H1 (cell line): ENCODE measurements around the gene RELCH. TPM values are rescaled to one million over a fixed set of nuclear protein-coding genes. Genes with fewer than 3 reads are reported as not detected.
A peak's percentile ranks its signal among the peaks of the same experiment; 100 is the strongest.

ENCODE experiments used
- CTCF ChIA-PET: fragments of 300-600 bp; sonication (Branson Sonifier 250); formaldehyde crosslinking; loops from one replicate; lab custom pipeline; 2021; ENCODE audit not compliant: partially characterized antibody; lab: Charles Lee
- POLR2A ChIA-PET: fragments of 300-600 bp; sonication (Branson Sonifier 250); formaldehyde crosslinking; loops from one replicate; lab custom pipeline; 2021; ENCODE audit warnings: inconsistent platforms; ENCODE audit not compliant: partially characterized antibody; lab: Charles Lee
- DNase-seq, 2 experiments: peaks; one replicate each; pipeline versions ENCODE4 v3.0.0 to v3.0.0-alpha.2; 2010 to 2022; ENCODE audit warnings: low spot score in 2 of 2, low read depth in 1 of 2, mixed read lengths in 1 of 2
- FAIRE-seq: peaks from 2 replicates; lab custom pipeline; 2011; peaks lifted over from hg19 to GRCh38; lab: Jason Lieb, UNC
- H2AFZ ChIP-seq: 2 replicates; pipeline ENCODE4 v1.8.1; 2012; ENCODE audit warnings: low read length, inconsistent platforms
- H2AK5ac ChIP-seq: 2 replicates; pipeline ENCODE4 v1.6.1; 2013; ENCODE audit warnings: low read depth, low read length
- H2BK120ac ChIP-seq: replicated peaks from 2 replicates; pipeline ENCODE3; 2013; ENCODE audit warnings: low read depth, low read length, inconsistent platforms
- H2BK12ac ChIP-seq: 2 replicates; pipeline ENCODE4 v1.6.1; 2013; ENCODE audit warnings: low read depth, low read length
- H2BK15ac ChIP-seq: 2 replicates; pipeline ENCODE4 v1.6.1; 2013; ENCODE audit warnings: low read length
- H2BK20ac ChIP-seq: 2 replicates; pipeline ENCODE4 v1.6.1; 2013; ENCODE audit warnings: low read length
- H2BK5ac ChIP-seq: 2 replicates; pipeline ENCODE4 v1.6.1; 2013; ENCODE audit warnings: low read depth, low read length
- H3K14ac ChIP-seq: 2 replicates; pipeline ENCODE4 v1.6.1; 2013; ENCODE audit warnings: inconsistent platforms; ENCODE audit not compliant: insufficient read length
- H3K18ac ChIP-seq: 2 replicates; pipeline ENCODE4 v1.6.1; 2013; ENCODE audit warnings: low read length; ENCODE audit errors: extremely low read depth
- H3K23ac ChIP-seq: 2 replicates; pipeline ENCODE4 v1.6.1; 2013; ENCODE audit warnings: inconsistent platforms; ENCODE audit not compliant: insufficient read length
- H3K23me2 ChIP-seq: 2 replicates; pipeline ENCODE4 v1.6.1; 2013; ENCODE audit warnings: low read depth, low read length
- H3K27ac ChIP-seq: 2 replicates; pipeline ENCODE4 v1.6.1; 2011; ENCODE audit warnings: low read depth, low read length, inconsistent platforms
- H3K27me3 ChIP-seq, 4 experiments: replicated peaks in 1 of 4; 1 replicate in 1 of 4; 2 replicates in 3 of 4; pipeline versions ENCODE4 v1.6.1 to v1.8.1; 2011 to 2013; ENCODE audit warnings: low read length in 3 of 4, mild to moderate bottlenecking in 3 of 4, inconsistent platforms in 2 of 4, mixed read lengths in 2 of 4, moderate library complexity in 1 of 4; ENCODE audit not compliant: control insufficient read depth in 3 of 4, insufficient read depth in 3 of 4; ENCODE audit errors: extremely low read depth in 1 of 4
- H3K36me3 ChIP-seq, 4 experiments: 2 replicates each; pipeline versions ENCODE4 v1.6.1 to v1.8.1; 2011 to 2013; ENCODE audit warnings: mild to moderate bottlenecking in 4 of 4, low read length in 3 of 4, moderate library complexity in 2 of 4, control low read depth in 1 of 4, inconsistent platforms in 1 of 4; ENCODE audit not compliant: insufficient read depth in 4 of 4, control insufficient read depth in 2 of 4
- H3K4ac ChIP-seq: replicated peaks from 2 replicates; pipeline ENCODE3; 2013; ENCODE audit warnings: low read length, low read depth, mixed read lengths, inconsistent platforms; ENCODE audit not compliant: insufficient read length
- H3K4me1 ChIP-seq, 4 experiments: replicated peaks in 1 of 4; 1 replicate in 1 of 4; 2 replicates in 3 of 4; pipeline versions ENCODE4 v1.6.1 to v1.8.1; 2011 to 2013; ENCODE audit warnings: low read length in 3 of 4, inconsistent platforms in 2 of 4, mixed read lengths in 1 of 4; ENCODE audit not compliant: insufficient read depth in 4 of 4, control insufficient read depth in 3 of 4
- H3K4me2 ChIP-seq, 2 experiments: 2 replicates each; pipeline versions ENCODE4 v1.6.1 to v1.8.1; 2011 to 2013; ENCODE audit warnings: low read depth in 2 of 2, low read length in 2 of 2, control low read depth in 1 of 2, inconsistent platforms in 1 of 2, mild to moderate bottlenecking in 1 of 2; ENCODE audit not compliant: insufficient read depth in 1 of 2
- H3K4me3 ChIP-seq, 4 experiments: fragments of 200-600, 300-600 bp in 1 of 4; sonication (generic), shearing (Covaris generic), sonication (Bioruptor Twin) in 1 of 4; 2 replicates each; pipeline versions ENCODE4 v1.5.1 to v1.8.1; 2011 to 2016; ENCODE audit warnings: low read length in 4 of 4, low read depth in 3 of 4, control low read depth in 2 of 4, inconsistent platforms in 2 of 4, mild to moderate bottlenecking in 2 of 4, mixed read lengths in 1 of 4, moderate library complexity in 1 of 4; ENCODE audit not compliant: insufficient read depth in 2 of 4; ENCODE audit errors: extremely low read depth in 1 of 4
- H3K56ac ChIP-seq: replicated peaks from 2 replicates; pipeline ENCODE3; 2013; ENCODE audit warnings: low read depth, mild to moderate bottlenecking, mixed read lengths, low read length, inconsistent platforms; ENCODE audit not compliant: insufficient read length
- H3K79me1 ChIP-seq: 2 replicates; pipeline ENCODE4 v1.6.1; 2013; ENCODE audit warnings: low read depth, low read length, control low read depth
- H3K79me2 ChIP-seq, 2 experiments: 2 replicates each; pipeline versions ENCODE4 v1.6.1 to v1.8.1; 2012 to 2013; ENCODE audit warnings: low read length in 2 of 2, mild to moderate bottlenecking in 2 of 2, inconsistent platforms in 1 of 2; ENCODE audit not compliant: insufficient read depth in 2 of 2, control insufficient read depth in 1 of 2
- H3K9ac ChIP-seq, 4 experiments: replicated peaks in 1 of 4; 1 replicate in 1 of 4; 2 replicates in 3 of 4; pipeline versions ENCODE4 v1.6.1 to v1.8.1; 2011 to 2013; ENCODE audit warnings: low read depth in 3 of 4, low read length in 3 of 4, control low read depth in 2 of 4, mild to moderate bottlenecking in 2 of 4, moderate library complexity in 2 of 4, inconsistent platforms in 1 of 4; ENCODE audit errors: extremely low read depth in 1 of 4
- H3K9me3 ChIP-seq, 2 experiments: 2 replicates each; pipeline versions ENCODE4 v1.6.1 to v1.8.1; 2012 to 2013; ENCODE audit warnings: mild to moderate bottlenecking in 2 of 2, moderate library complexity in 2 of 2, control low read depth in 1 of 2, inconsistent platforms in 1 of 2, low read depth in 1 of 2, low read length in 1 of 2, mixed read lengths in 1 of 2; ENCODE audit not compliant: insufficient read depth in 2 of 2
- H4K20me1 ChIP-seq, 2 experiments: replicated peaks in 1 of 2; 2 replicates each; pipeline versions ENCODE3 to v1.8.1; 2011 to 2013; ENCODE audit warnings: inconsistent platforms in 2 of 2, low read length in 2 of 2, mild to moderate bottlenecking in 1 of 2; ENCODE audit not compliant: insufficient read depth in 2 of 2, control insufficient read depth in 1 of 2
- H4K5ac ChIP-seq: 2 replicates; pipeline ENCODE4 v1.6.1; 2013; ENCODE audit warnings: low read length, low read depth, mixed read lengths, inconsistent platforms; ENCODE audit not compliant: insufficient read length
- H4K8ac ChIP-seq: 2 replicates; pipeline ENCODE4 v1.8.0; 2013; ENCODE audit warnings: mild to moderate bottlenecking, moderate library complexity, low read length, inconsistent platforms; ENCODE audit not compliant: insufficient read depth; ENCODE audit errors: extremely low read depth
- H4K91ac ChIP-seq: replicated peaks from 2 replicates; pipeline ENCODE3; 2013; ENCODE audit warnings: low read length, mixed read lengths, inconsistent platforms; ENCODE audit not compliant: insufficient read length
- CEBPB ChIP-seq: IDR thresholded peaks from 2 replicates; pipeline ENCODE4 v1.6.1; 2012; ENCODE audit warnings: low read depth, low read length
- KDM4A ChIP-seq: IDR thresholded peaks from one replicate; pipeline ENCODE4 v1.7.1; 2012; ENCODE audit warnings: low read depth, mild to moderate bottlenecking, moderate library complexity, low read length, inconsistent platforms; ENCODE audit not compliant: severe bottlenecking
- PHF8 ChIP-seq: fragments of 200-600 bp; sonication (generic); conservative IDR thresholded peaks from 2 replicates; pipeline ENCODE4 v1.7.1; 2012; ENCODE audit warnings: low read depth, mild to moderate bottlenecking, inconsistent platforms, low read length, moderate library complexity
- POLR2AphosphoS5 ChIP-seq: IDR thresholded peaks from 2 replicates; pipeline ENCODE4 v1.6.1; 2011; ENCODE audit warnings: low read depth, low read length
- RBBP5 ChIP-seq: IDR thresholded peaks from 2 replicates; pipeline ENCODE4 v1.7.1; 2012; ENCODE audit warnings: low read depth, mild to moderate bottlenecking, inconsistent platforms, low read length, moderate library complexity, borderline replicate concordance
- SIN3A ChIP-seq, 2 experiments: IDR thresholded peaks in 1 of 2; conservative IDR thresholded peaks in 1 of 2; 2 replicates each; pipeline ENCODE4 v1.6.1; 2011 to 2012; ENCODE audit warnings: low read length in 2 of 2, improper control_type of control experiment in 1 of 2, low read depth in 1 of 2, mild to moderate bottlenecking in 1 of 2
- SP4 ChIP-seq: IDR thresholded peaks from 2 replicates; pipeline ENCODE4 v1.6.1; 2012; ENCODE audit warnings: low read length, inconsistent platforms
- TAF1 ChIP-seq: IDR thresholded peaks from 2 replicates; pipeline ENCODE4 v1.6.1; 2011; ENCODE audit warnings: mild to moderate bottlenecking, low read depth, low read length
- WGBS, 2 experiments: shearing (Covaris generic) in 1 of 2; methylation state at CpG; one replicate each; pipeline versions ENCODE4 v1.1.6 to v1.1.7; 2013 to 2015; ENCODE audit warnings: low lambda C conversion rate in 2 of 2, mixed read lengths in 2 of 2, inconsistent platforms in 1 of 2, low coverage in 1 of 2, missing lambda C conversion rate in 1 of 2; ENCODE audit not compliant: insufficient replicate concordance in 2 of 2, insufficient coverage in 1 of 2, insufficient read length in 1 of 2; ENCODE audit errors: extremely low coverage in 1 of 2, missing lambda C conversion rate in 1 of 2; 5-methylcytosine and 5-hydroxymethylcytosine counted together
- polyA plus RNA-seq, 7 experiments: library from polyadenylated mRNA; depleted of rRNA in 3 of 7; stranded (reverse) in 5 of 7; unstranded in 2 of 7; fragments of >200 nt in 5 of 7; fragments of 200-250 nt in 2 of 7; gene quantifications; 1 replicate in 5 of 7; 2 replicates in 1 of 7; 4 replicates in 1 of 7; pipeline versions ENCODE4 v1.2.1 to v1.2.3, GENCODE V29; 2011 to 2013; ENCODE audit warnings: missing spikeins in 2 of 7, mixed read lengths in 2 of 7
- total RNA-seq: library from RNA; stranded (reverse); fragmentation: NEBNext Ultra II Directional; extraction: Animal tissue kit (Norgen Biotek cat#: 25700); gene quantifications from 2 replicates; pipeline ENCODE4 v1.2.1, GENCODE V29; 2021

The RELCH gene
- total and polyA plus RNA-seq, 2 of the 8 experiments (the other 6 are each of a cell fraction or from before 2014, with no cell fraction given): 7.3 to 26.9 TPM

- ChIA-PET POLR2A (interaction anchor here (1.3 to 1.6 kb wide), 2 partner anchors 14 to 138 kb away, joined by 3 to 7 read pairs; partner anchors contain the start of genes PIGN and RELCH), CTCF (interaction anchor here (0.6 to 4.1 kb wide), 15 partner anchors 9 to 96 kb away, joined by 3 to 16 read pairs (median 4); no protein-coding TSS in a partner anchor)
- Histone ChIP-seq H3K9me3 (no peaks in the 10 kb centered on the region), H3K27ac (peak within 1 kb of the TSS; percentile 55; the same call in 1 of the 2 replicates), H3K4me1 (peaks cover 17 to 32% (median 19%) of the 10 kb centered on the region in 4 experiments), H3K23ac (no peak within 1 kb of the TSS), H2BK5ac (0 out of 2 replicates have a peak within 1 kb of the TSS, but pooled peaks have one; percentile 10), H3K4me3 (peak within 1 kb of the TSS; percentile 60 to 94 (median 82)), H3K4me2 (peak within 1 kb of the TSS; percentile 85 to 86), H2BK120ac (peak within 1 kb of the TSS; percentile 5), H3K36me3 (no peaks in the 10 kb centered on the region), H3K56ac (peak within 1 kb of the TSS; percentile 5), H2AK5ac (no peak within 1 kb of the TSS), H4K91ac (peak within 1 kb of the TSS; percentile 0), H4K20me1 (peaks cover 0 to 1% of the 10 kb centered on the region in 2 experiments), H2BK12ac (0 out of 2 replicates have a peak within 1 kb of the TSS, but pooled peaks have one; percentile 40), H4K8ac (peak within 1 kb of the TSS; percentile 75), H3K18ac (peak within 1 kb of the TSS; percentile 71), H2BK20ac (0 out of 2 replicates have a peak within 1 kb of the TSS, but pooled peaks have one; percentile 91), H3K14ac (no peak within 1 kb of the TSS), H3K23me2 (peaks cover 19% of the 10 kb centered on the region), H4K5ac (no peak within 1 kb of the TSS), H2AFZ (0 out of 2 replicates have a peak within 1 kb of the TSS, but pooled peaks have one; percentile 34), H3K79me1 (no peaks in the 10 kb centered on the region), H3K4ac (no peak within 1 kb of the TSS), H3K27me3 (peaks cover 3 to 25% (median 14%) of the 10 kb centered on the region in 4 experiments), H3K79me2 (peaks cover 0 to 41% of the 10 kb centered on the region in 2 experiments; a peak in 2 of 4 replicates), H3K9ac (peak within 1 kb of the TSS; percentile 31 to 79 (median 46)), H2BK15ac (0 out of 2 replicates have a peak within 1 kb of the TSS, but pooled peaks have one; percentile 8)
- 4% methylated on average over 45 of the region's 99 CpGs; no CpG with 5 or more reads in 1 of the 2 experiments for WGBS, 2 experiments
- DNase-seq (peak in 1 of 2 experiments; percentile 89), FAIRE-seq (no peak)
- TF ChIP-seq SIN3A (conservative IDR thresholded peaks at IDR 0.05 in 1 of 2, IDR thresholded peaks at IDR 0.05 in 1 of 2; ENCODE audit: low read depth in 1 of 2, low read length in 2 of 2) (peak; percentile 18 to 42; a peak in 1 of 4 replicates), PHF8 (peak; percentile 74), CEBPB (no peak), SP4 (no peak), RBBP5 (peak; percentile 35), TAF1 (peak; percentile 91), POLR2AphosphoS5 (peak; percentile 21), KDM4A (peak; percentile 66)
Measured at GRCh38 chr18:62324917-62325805, 138.1 kb downstream of the RELCH start, which contains the start of gene TNFRSF11A. Gene TNFRSF11A, plus strand, starts transcription at chr18:62325310. Its CDS starts 43 bp downstream, at chr18:62325353.
